Renal cortical epithelial cell (primary cell): ENCODE measurements around the gene IMPA2. TPM values are rescaled to one million over a fixed set of nuclear protein-coding genes. Genes with fewer than 3 reads are reported as not detected.
A peak's percentile ranks its signal among the peaks of the same experiment; 100 is the strongest.
"Not testable (repeated sequence)": the region's sequence is repeated elsewhere in the genome, so short reads cannot be mapped to it uniquely, and the experiment has no call there.

Source experiments
- DNase-seq: peaks from one replicate; pipeline ENCODE4 v3.0.0-alpha.2; 2011; ENCODE audit warnings: low read depth
- total RNA-seq: library from RNA; depleted of rRNA; stranded (reverse); fragments of >200 nt; gene quantifications from 2 replicates; pipeline ENCODE4 v1.2.3, GENCODE V29; 2014

Gene IMPA2
- total RNA-seq, 1 donor from 2014 or later = 123 TPM

DNA sequence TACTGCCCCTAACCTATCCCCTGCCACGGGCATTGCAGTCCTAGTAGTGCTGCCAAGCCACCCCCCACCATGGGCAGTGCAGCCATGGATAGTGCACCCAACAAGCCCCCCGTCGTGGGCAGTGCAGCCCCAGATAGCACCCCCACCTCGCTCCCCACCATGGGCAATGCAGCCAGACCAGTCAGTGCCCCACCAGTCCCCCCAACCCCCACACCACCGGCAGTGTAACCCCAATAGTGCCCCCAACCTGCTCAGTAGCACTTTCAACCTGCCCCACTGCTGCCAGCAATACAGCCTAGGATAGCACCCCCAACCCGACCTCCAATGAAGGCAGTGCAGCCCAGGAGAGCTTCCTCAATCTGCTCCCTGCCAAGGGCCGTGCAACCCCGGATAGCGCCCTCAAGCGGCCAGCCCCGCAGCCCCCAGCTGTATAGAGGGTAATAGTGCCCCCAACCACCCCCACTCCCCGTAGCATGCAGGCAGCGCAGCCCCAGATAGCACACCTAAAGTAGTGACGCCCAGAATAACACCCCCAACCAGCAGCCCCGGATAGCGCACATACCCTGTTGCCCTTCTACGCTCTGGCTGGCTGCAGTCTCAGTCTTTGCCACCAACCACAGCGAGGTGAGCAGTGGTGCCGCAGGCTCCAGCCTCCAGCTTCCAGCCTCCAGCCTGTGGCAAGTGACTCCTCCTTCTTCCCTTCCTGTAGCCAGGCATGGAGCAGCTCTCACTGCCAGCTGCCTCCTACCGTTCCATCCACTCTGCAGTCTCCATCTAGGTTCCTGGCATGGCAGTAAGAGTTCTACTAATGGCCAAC lies 66.9 kb downstream of the IMPA2 start:
- DNase-seq = no peak

DNA sequence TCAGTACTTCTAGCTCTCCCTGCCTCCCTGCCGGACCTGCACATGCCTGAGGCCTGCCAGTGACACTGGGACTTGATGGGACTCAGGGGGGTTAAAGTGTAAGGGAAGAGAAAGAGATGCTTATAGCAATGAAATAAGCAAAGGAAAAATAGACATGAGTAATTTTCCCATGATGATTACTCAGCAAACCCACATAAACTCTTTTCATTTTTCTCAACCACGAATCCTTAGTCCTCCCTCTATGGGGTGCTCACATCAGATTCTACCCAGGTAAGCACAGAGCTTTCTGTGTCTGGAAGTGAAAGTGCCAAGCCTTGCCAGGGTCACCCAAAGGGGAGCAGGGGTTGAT lies 67.5 kb downstream of the IMPA2 start:
- peak; percentile 84 for DNase-seq

DNA sequence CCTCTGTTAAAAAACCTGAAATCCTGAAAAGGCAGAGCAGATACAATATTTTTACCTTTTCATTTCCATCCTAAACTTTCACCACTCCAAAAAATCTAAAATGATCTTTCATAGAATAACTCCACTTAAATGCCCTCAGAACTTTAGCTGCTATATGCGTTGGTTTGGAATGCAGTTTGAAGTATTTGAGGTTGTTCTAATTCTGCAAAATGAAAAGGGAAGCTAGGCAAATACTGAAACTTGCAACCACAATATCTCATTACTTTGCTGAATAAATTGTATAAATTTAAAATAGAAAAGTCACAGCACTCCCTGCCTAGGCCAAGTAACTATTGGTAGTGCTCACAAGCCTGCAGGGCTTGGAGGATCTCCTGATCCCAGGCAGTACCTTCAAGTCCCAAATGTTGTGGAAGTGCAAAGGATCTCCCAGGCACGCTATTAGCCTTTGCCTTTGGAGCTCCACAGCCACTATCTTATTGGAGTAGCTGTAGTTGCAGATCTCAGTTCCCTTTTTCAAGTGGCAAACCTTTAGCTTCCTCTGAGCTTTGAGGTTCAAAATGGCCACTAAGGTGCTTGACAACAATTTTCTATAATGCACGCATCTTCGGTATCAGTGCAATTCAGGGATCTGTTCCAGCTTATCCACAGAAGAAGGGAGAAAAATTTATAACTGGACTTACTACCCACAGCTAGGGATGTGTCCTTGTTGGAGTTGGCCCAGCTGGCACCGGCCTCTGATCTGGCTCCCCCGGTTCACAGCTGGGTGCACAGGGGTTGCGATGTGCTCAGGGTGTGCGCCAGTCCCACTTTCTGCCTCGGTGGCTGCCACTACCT lies 68.9 kb downstream of the IMPA2 start:
- no peak for DNase-seq

DNA sequence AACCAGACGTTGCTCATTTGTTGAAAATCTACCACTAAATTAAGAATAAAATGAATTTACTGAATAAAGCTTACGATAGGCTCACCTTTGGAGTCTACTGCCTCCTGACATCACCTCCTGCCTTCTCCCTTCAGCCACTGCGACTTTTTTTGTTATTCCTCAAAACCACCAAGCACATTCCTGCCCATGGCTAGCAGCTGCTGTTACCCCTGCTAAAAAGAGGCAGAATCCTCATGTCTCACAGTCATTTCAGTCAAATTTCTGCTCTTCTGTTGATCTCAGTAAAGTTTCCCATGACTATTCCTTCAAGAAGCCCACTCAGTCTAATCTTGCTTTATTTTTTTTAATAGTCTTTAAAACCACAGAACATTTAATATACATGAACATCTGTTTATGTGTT lies 71.6 kb downstream of the IMPA2 start:
- DNase-seq = no peak

DNA sequence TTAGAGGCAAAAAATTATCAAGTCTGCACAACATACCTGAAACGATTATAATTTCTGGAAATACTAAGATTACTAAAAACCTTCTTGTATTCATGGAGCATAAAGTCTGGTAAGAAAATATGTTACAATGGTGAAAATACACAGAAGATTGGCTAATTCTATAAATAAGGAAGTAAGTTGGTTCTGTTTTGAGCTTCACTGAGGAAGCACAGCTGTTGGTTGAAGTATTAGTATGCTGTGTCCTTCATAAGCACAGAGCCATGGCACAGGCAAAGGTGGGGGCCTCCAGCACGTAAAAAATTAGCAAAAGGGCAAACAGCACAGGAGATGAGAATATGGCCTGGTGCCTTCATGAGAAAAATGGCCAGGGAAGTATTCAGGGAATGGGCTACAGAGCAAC lies 72.0 kb downstream of the IMPA2 start:
- DNase-seq = no peak

DNA sequence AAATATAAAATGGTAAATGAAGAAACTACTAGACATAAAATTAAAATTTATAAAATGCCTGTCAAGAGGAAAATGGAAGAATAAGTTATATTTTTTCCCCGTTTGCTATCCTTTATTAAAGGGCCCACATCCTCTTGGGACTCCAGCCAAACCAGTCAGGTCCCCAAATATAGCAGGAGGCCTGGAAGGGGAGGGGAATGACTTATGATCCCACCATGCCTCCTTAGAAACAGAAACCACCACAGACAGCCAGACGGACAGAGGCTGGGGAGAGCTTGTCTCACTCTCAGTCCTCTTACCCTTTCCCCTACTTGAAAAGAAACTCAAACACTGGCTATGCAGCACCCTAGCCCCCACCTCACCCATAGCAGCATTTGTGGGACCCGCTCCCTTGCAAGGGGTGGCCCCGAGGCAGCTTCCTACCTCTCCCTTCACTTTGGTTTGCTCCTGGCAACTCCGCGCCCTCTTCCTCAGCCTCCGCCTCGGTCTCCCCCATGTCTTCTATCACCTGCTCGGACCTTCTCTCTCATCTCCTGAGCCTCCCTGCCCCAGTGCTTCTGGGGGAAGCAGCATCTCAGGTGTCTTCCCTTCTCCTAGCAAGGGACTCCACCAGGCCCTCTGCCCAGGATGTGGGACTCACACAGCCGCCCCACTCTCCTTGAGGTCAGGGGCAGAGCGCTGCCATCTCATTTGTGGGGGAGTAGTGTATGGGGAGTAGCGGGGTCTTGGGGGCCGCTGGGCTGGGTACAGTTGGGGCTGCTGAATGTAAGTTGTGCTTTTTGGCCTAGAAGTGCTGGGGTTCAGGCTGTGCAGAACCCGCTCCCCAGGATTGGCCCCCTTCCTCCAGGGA lies 75.0 kb downstream of the IMPA2 start:
- DNase-seq = no peak

DNA sequence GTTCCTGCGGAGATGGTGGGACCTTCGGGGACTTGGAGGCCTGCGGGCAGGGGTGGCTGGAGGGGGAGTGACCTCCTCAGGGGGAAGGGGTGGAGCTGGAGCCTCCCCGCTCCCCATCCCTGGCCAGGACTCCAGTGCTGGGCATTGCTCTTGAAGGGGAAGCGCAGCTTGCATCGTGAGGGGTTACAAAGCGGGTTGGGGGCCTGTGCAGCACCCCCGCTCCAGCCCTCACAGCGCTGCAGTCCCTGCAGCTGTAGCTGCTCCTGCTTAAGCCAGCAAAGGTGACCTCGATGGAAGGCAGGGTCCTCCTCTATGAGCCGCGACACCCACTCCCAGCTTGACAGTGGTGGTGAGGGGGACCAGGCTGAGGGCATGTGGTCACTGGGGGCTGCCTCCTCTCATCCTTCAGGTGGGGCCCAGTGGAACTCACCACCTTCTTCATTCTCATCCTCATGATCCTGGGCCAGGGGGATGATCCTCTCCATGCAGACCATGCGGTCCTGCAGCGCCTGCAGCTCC lies 75.6 kb downstream of the IMPA2 start:
- no peak for DNase-seq

DNA sequence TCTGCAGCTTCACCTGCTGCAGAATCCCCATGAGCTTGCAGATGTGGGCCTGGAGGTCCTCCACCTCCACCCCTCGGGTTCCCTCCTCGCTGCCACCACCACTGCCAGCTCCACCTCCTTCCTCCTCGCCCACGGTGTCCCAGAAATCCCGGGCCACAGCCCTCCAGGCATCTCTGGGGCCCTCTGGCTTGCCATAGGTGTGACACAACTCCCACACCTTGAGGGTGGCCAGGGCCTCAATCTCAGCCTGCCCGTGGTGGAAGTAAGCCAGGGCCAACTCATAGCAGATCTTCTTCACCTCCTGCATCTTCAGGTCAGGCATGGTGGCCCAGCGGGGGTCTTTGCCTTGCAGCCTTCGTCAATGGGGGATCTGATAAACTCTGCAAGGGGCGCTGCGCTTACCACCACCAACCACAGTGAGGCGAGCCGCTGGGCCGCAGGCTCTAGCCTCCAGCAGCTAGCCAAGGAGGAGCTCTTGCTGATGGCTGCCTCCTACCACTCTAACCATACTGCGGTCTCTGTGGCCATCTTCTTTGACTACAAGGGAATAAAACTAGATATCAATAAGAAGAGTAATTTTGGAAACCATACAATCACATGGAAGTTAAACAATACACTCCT lies 76.2 kb downstream of the IMPA2 start:
- DNase-seq = no peak

DNA sequence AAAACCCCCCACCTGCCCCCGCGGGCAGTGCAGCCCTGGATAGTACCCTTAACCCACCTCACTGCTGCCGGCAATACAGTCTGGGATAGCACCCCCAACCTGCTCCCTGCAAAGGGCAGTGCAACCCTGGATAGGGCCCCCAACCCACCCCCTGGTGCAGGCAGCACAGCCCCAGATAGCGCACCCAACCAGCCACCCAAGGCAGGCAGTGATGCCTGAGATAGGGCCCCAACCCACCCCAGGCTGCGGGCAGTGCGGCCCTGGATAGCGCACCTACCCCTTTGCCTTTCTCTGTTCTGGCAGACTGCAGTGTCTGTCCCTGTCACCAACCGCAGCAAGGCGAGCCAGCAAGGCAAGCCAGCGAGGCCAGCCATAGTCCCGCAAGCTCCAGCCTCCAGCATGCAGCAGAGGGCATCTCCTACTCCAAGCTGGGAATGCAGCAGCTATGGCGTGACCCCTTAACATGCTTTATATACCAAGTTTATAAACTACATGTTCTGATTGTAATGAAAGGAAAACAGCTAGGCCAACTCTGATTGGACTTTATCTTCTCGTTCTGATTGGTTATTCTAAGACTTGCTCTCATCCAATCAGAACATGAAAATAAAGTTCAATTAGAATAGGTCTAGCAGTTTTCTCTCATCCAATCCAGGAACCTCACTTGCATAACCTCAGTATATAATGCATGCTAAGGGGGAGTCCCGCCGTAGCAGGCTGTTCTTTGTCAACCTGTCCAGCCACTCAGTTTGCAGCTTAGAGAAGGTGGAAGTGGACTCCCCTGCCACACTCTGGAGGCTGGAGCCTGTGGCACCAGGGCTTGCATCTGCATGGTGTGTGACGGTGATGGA lies 78.3 kb downstream of the IMPA2 start:
- DNase-seq = no peak

DNA sequence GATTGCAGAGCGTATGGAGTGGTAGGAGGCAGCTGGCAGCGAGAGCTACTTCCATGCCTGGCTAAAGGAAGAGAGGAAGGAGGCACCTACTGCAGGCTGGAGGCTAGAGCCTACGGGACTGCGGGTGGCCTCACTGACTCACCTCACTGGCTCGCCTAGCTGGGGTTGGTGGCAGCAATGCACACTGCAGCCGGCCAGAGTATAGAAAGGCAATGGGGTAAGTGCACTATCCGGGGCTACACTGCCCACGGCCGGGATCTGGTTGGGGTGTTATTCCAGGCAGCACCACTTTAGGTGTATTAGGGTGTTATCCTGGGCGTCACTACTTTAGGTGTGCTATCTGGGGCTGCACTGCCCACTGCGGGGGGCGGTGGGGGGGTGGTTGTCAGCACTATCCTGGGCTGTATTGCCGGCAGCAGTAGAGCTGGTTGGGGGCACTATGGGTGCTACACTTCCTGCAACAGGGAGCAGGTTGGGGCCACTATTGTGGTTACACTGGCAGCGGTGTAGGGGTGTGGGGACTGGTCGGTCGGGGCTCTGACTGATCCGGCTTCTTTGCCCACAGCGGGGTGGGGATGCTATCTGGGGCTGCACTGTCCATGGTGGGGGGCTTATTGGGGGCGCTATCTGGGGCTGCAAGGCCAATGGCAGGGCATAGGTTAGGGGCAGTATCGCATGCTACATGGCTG lies 79.0 kb downstream of the IMPA2 start:
- DNase-seq = no peak

DNA sequence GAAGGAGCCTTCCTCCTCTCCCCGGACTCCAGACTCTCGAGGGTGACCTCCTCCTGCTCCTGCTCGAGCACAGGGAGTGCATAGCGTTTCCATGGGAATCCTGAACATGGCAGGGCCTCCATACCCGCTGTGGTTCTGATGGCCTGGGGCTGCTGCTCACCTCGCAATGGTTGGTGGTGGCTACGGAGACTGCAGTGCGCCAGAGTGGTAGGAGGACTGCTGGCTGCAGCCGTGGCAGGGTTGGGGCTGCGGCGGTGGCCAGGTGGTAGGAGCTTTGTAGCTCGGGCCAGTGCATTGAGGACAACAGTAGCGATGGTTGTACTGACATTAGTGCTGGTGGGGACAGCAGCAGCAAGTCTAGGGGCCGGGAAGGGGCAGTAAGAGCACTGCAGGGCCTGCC lies 80.4 kb downstream of the IMPA2 start:
- DNase-seq = no peak

DNA sequence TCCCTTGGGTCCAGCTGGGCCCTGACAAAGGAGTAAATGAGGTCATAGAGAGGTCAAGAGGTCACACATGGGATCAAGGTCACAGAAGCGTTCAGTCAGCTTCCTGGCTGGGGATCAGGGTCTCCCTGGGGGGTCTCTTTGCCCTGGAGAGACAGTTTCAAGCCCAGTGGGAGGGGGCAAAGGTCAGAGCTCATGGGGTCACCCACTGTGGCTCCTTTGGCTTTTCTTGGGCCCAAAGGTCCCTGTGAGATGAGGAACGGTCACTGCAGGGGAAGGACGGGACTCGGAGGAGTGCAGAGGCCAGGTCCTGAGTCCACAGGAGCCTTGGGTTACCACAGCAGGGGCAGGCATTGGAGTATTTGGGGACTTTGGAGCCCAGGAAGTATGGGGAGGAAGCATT lies 81.7 kb downstream of the IMPA2 start:
- no peak for DNase-seq

DNA sequence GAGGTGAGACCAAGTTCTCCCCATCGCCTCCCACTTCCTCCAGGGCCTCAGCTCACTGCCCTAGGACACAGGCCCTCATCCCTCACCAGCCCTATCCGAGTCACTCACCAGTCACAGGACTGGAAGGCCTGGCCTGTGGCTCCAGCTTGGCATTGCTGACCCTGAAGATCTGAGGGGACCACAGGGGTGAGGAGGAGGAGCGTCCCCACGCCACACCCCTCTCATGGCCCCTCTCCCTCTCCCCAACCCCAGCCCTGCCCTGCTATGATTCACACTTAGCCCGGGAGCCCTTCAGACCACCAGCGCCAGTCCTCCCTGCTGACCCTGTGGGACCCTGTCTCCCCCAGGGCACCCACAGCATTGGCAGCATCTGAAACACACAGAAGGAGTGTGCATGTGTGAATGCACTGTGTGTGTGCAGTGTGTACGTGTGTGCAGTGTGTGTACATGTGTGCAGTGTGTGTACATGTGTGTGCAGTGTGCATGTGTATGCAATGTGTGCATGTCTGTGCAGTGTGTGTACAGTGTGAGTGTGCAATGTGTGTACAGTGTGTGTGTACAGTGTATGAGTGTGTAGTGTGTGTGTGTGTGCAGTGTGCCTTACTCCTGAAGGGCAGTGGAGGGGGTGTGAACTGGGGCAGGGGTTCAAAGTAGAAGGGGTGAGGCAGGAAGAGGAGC lies 82.9 kb downstream of the IMPA2 start:
- DNase-seq = no peak

DNA sequence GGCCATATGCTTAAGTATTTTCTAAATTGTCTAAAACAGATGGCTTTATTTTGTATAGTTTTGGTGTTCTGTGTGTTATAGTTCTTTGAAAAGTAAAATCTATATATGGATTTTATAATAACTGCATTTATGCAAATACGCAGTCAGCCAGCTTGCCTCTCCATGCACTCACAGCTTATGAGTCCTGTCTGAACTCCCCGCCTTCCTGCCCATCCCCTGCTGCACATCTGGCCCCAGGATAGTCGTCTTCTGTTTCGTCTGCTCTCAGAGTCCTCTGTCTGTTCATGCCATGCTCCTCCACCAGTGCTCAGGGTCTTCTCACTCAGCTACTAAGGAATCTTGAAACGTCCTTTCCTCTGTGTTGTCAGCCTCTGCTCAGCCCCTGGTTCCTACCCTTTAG lies 84.1 kb downstream of the IMPA2 start:
- DNase-seq = no peak

DNA sequence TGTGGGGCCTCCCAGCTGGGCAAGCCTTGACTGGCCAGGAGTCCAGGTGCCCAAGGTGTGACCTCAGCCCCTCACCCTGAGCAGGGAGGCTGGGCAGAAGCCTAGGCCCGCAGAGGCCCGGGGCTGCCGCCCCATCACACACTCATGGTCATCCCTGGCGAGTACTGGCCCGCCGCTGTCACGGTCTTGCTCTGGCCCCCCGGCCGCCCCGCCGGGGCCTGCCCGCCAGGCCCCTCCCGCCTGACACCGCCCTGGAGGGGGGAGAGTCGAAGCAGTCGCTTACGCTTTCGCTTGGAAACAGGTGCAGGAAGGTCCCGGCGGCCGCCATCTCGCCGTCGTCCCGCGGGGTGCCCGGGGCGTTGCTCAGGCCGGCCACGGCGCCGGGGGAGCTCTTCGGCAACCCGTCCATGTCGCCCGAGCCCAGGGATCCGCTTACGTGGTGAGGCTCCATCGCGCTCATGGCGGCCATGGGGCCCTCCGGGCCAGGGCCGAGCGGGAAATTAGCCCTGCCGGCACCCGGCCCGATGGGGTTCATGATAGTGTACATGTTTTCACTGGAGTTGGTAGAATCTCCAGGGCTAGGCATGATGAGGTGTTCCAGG lies 85.7 kb downstream of the IMPA2 start:
- DNase-seq = no peak

DNA sequence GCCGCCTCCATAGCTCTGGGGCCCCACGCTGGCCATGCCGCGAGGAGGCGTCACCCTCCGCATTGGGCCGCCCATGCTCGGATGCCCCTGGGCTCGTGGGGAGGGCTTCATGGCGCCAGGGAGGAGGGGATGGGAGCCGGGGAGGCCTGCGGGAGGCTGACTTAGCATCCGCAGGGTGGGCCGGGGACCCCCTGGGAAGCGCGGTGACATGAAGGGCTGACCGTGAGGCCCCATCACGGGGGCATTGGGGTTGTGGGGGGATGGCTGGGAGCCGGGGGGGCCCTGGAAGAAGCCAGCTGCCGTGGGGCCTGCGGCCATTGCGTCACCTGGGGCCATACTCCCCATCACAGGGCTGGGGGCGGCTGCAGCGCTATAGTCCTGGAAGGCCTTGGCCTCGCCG lies 86.4 kb downstream of the IMPA2 start:
- no peak for DNase-seq

DNA sequence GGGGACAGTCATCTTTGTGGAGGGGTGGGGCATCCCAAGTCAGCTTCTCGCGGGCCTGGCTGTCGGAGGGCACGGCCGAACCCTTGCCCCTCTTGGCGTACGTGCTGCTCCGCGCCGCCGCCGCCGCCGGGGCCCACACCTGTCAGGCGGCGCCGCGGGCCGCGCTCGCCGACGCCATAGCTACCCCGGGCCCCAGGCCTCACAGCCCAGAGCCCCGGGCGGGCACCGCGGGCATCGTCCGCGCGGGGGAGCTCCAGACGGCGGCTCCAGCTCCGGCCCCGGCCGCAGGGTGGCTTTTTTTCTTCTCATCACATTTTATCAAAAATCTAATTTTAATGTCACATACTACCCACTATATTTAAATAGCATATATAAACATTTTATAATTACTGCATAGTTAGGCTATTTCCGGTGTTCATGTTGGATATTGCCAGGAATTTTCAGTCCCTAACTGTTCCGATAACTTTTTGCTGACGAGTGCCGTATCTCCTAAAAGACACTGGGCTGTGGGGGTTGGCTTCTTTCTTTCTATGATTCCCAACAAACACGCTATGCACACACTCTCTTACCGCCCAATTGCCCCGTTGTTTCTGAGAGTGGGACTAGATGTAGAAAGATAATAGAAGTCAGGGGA lies 87.1 kb downstream of the IMPA2 start:
- not testable (repeated sequence) for DNase-seq

DNA sequence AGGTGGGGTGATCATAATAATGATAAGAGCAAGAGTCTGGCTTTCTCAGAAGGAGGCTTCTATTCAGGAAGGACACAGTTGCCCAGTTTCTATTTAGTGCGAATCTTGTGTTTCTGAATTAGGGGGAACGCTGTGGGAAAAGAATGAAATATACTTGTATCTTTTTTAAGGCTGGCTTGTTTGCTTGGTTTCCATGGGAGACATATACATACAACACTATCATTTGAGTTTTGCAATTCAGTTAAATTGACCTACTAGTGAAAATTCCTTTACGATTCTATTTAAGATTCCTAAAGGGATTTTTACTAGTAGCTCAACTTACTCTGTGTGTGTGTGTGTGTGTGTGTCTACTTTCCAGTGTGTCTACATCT lies 87.6 kb downstream of the IMPA2 start:
- DNase-seq = no peak

DNA sequence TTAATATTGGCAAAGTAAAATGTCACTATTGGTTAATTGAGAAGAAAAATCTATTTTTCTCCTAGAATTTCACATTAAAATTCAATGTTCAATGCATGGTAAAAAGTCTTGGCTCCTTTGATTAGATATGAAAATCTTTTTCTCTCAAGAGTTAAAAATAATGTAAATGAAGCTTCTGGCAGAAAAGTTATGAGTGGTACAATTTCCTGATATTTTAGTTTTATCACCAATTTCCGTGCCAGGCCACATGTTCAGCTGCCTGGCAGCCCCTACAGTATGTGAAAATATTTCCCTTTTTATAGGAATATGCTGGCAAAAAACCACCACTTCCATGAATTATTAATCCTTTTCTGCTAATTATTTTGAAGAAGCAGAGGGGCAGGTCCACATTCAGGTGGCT lies 89.8 kb downstream of the IMPA2 start:
- not testable (repeated sequence) for DNase-seq
